Measurements from ENCODE around the gene IARS2.

- no peak for TF ChIP-seq POLR2AphosphoS5 (IDR thresholded peaks at IDR 0.05; ENCODE audit: low read depth, low read length)
- no peak for TF ChIP-seq REST (IDR thresholded peaks at IDR 0.05; ENCODE audit: insufficient read depth in 1 of 2, low read depth in 2 of 2, low read length in 2 of 2)
Measured at GRCh38 chr1:220076861-220077762, 16.8 kb upstream of the IARS2 start.
